GM18861 (cell line): ENCODE results near the gene RNF224.
"Not testable (repeated sequence)": the region's sequence is repeated elsewhere in the genome, so short reads cannot be mapped to it uniquely, and the experiment has no call there.

Experiments used
- ATAC-seq: cut with Tn5 transposase; IDR thresholded peaks from one replicate; pipeline ENCODE4 v1.9.1; 2021; ENCODE audit not compliant: unreplicated experiment

RNF224 gene

GRCh38 chr9:137251490-137252268, 24.4 kb downstream of the RNF224 start:
- no peak for ATAC-seq

- ATAC-seq = no peak
These were observed 25.5 kb downstream of the RNF224 start for GRCh38 chr9:137252555-137253506.

GRCh38 chr9:137253717-137254623, 26.7 kb downstream of the RNF224 start:
- ATAC-seq = no peak

GRCh38 chr9:137254624-137255447, 27.5 kb downstream of the RNF224 start, which contains the start of gene NELFB:
Gene NELFB (plus strand): TSS chr9:137255327.
- ATAC-seq = peak; percentile 60

GRCh38 chr9:137255448-137256114, 28.3 kb downstream of the RNF224 start:
- peak; percentile 25 for ATAC-seq

- ATAC-seq = no peak
These were observed 29.1 kb downstream of the RNF224 start for GRCh38 chr9:137256362-137256761.

GRCh38 chr9:137256856-137257255, 29.6 kb downstream of the RNF224 start:
- ATAC-seq = no peak

- not testable (repeated sequence) for ATAC-seq
These were observed 35.0 kb downstream of the RNF224 start for GRCh38 chr9:137262173-137262908.

GRCh38 chr9:137262909-137263285, 35.6 kb downstream of the RNF224 start:
- ATAC-seq = no peak

- ATAC-seq = no peak
These were observed 36.2 kb downstream of the RNF224 start for GRCh38 chr9:137263506-137263905.

- no peak for ATAC-seq
These were observed 36.8 kb downstream of the RNF224 start for GRCh38 chr9:137264067-137264466.

GRCh38 chr9:137265496-137266161, 38.3 kb downstream of the RNF224 start:
- no peak for ATAC-seq

- ATAC-seq = no peak
These were observed 38.8 kb downstream of the RNF224 start for GRCh38 chr9:137266162-137266527.

GRCh38 chr9:137266585-137267453, 39.5 kb downstream of the RNF224 start:
- no peak for ATAC-seq

- ATAC-seq = peak; percentile 42
These were observed 40.6 kb downstream of the RNF224 start for GRCh38 chr9:137267933-137268355.

- ATAC-seq = no peak
These were observed 41.4 kb downstream of the RNF224 start for GRCh38 chr9:137268538-137269201.
